Measurements from ENCODE around the gene COX20. TPM values are rescaled to one million over a fixed set of nuclear protein-coding genes. Genes with fewer than 3 reads are reported as not detected.
A peak's percentile ranks its signal among the peaks of the same experiment; 100 is the strongest.

The COX20 gene
- total and polyA plus RNA-seq, 2 of the 13 experiments (the other 11 are each of a cell fraction or from before 2014, with no cell fraction given) = 34.4 to 95.8 TPM

GRCh38 chr1:244864253-244865027 is 29.0 kb downstream of the COX20 start, which contains the start of gene HNRNPU (continued):
- TF ChIP-seq, protein P1, sequence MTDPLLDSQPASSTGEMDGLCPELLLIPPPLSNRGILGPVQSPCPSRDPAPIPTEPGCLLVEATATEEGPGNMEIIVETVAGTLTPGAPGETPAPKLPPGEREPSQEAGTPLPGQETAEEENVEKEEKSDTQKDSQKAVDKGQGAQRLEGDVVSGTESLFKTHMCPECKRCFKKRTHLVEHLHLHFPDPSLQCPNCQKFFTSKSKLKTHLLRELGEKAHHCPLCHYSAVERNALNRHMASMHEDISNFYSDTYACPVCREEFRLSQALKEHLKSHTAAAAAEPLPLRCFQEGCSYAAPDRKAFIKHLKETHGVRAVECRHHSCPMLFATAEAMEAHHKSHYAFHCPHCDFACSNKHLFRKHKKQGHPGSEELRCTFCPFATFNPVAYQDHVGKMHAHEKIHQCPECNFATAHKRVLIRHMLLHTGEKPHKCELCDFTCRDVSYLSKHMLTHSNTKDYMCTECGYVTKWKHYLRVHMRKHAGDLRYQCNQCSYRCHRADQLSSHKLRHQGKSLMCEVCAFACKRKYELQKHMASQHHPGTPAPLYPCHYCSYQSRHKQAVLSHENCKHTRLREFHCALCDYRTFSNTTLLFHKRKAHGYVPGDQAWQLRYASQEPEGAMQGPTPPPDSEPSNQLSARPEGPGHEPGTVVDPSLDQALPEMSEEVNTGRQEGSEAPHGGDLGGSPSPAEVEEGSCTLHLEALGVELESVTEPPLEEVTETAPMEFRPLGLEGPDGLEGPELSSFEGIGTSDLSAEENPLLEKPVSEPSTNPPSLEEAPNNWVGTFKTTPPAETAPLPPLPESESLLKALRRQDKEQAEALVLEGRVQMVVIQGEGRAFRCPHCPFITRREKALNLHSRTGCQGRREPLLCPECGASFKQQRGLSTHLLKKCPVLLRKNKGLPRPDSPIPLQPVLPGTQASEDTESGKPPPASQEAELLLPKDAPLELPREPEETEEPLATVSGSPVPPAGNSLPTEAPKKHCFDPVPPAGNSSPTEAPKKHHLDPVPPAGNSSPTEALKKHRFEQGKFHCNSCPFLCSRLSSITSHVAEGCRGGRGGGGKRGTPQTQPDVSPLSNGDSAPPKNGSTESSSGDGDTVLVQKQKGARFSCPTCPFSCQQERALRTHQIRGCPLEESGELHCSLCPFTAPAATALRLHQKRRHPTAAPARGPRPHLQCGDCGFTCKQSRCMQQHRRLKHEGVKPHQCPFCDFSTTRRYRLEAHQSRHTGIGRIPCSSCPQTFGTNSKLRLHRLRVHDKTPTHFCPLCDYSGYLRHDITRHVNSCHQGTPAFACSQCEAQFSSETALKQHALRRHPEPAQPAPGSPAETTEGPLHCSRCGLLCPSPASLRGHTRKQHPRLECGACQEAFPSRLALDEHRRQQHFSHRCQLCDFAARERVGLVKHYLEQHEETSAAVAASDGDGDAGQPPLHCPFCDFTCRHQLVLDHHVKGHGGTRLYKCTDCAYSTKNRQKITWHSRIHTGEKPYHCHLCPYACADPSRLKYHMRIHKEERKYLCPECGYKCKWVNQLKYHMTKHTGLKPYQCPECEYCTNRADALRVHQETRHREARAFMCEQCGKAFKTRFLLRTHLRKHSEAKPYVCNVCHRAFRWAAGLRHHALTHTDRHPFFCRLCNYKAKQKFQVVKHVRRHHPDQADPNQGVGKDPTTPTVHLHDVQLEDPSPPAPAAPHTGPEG (CRISPR knock-in tag; IDR thresholded peaks at IDR 0.05) = peak; percentile 38; the same call in 1 of the 2 replicates
- TF ChIP-seq, protein P2, sequence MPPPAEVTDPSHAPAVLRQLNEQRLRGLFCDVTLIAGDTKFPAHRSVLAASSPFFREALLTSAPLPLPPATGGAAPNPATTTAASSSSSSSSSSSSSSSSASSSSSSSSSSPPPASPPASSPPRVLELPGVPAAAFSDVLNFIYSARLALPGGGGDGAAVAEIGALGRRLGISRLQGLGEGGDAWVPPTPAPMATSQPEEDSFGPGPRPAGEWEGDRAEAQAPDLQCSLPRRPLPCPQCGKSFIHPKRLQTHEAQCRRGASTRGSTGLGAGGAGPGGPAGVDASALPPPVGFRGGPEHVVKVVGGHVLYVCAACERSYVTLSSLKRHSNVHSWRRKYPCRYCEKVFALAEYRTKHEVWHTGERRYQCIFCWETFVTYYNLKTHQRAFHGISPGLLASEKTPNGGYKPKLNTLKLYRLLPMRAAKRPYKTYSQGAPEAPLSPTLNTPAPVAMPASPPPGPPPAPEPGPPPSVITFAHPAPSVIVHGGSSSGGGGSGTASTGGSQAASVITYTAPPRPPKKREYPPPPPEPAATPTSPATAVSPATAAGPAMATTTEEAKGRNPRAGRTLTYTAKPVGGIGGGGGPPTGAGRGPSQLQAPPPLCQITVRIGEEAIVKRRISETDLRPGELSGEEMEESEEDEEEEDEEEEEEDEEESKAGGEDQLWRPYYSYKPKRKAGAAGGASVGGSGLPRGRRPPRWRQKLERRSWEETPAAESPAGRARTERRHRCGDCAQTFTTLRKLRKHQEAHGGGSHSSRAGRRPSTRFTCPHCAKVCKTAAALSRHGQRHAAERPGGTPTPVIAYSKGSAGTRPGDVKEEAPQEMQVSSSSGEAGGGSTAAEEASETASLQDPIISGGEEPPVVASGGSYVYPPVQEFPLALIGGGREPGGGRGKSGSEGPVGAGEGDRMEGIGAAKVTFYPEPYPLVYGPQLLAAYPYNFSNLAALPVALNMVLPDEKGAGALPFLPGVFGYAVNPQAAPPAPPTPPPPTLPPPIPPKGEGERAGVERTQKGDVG (CRISPR knock-in tag; IDR thresholded peaks at IDR 0.05; ENCODE audit: borderline replicate concordance) = 0 out of 2 replicates have a peak, but pooled peaks have one; percentile 70
- no peak for TF ChIP-seq LRRFIP1 (CRISPR knock-in tag; conservative IDR thresholded peaks at IDR 0.05)
- no peak; the same call in 1 of the 2 replicates for TF ChIP-seq ZNF567 (CRISPR knock-in tag; IDR thresholded peaks at IDR 0.05; ENCODE audit: borderline replicate concordance)
- TF ChIP-seq ZNF235 (CRISPR knock-in tag; IDR thresholded peaks at IDR 0.05; ENCODE audit: borderline replicate concordance) = no peak; the same call in 1 of the 2 replicates
- TF ChIP-seq SRY (CRISPR knock-in tag; IDR thresholded peaks at IDR 0.05) = peak; percentile 90; the same call in 1 of the 2 replicates
- peak; percentile 58 for TF ChIP-seq FOXP4 (CRISPR knock-in tag; IDR thresholded peaks at IDR 0.05)
- TF ChIP-seq ATF1 (CRISPR knock-in tag; IDR thresholded peaks at IDR 0.05) = no peak
- TF ChIP-seq HIVEP1 (CRISPR knock-in tag; IDR thresholded peaks at IDR 0.05) = peak; percentile 63; the same call in 1 of the 2 replicates
- TF ChIP-seq, protein P3, sequence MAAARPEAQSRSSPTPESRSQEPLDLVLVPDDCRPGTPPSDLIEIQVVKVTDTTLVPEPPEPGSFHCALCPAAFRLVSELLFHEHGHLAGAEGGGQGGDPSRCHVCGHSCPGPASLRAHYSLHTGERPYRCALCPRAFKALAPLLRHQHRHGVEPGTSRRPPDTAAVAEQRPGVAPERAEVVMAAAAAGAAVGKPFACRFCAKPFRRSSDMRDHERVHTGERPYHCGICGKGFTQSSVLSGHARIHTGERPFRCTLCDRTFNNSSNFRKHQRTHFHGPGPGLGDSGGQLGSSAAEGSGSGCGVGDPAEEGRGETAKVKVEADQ (CRISPR knock-in tag; IDR thresholded peaks at IDR 0.05; ENCODE audit: borderline replicate concordance) = no peak
- TF ChIP-seq DMAP1 (CRISPR knock-in tag; IDR thresholded peaks at IDR 0.05) = peak; percentile 76
- TF ChIP-seq CBX2 (IDR thresholded peaks at IDR 0.05; ENCODE audit: low read depth, low read length) = no peak
- TF ChIP-seq CBX2 (CRISPR knock-in tag; IDR thresholded peaks at IDR 0.05; ENCODE audit: low read depth) = no peak

Measured in HepG2 (cell line).